ENCODE measurements around the gene ZNF440. TPM values are rescaled to one million over a fixed set of nuclear protein-coding genes. Genes with fewer than 3 reads are reported as not detected.

ZNF440 gene
- total RNA-seq, 1 experiment from 2014 or later, result 11.4 TPM

GRCh38 chr19:11781295-11782057, 32.6 kb upstream of the ZNF440 start (continued):
- TF ChIP-seq TCF7L2 (IDR thresholded peaks at IDR 0.05; ENCODE audit: borderline replicate concordance, extremely low read depth, insufficient read depth, insufficient read length) (no peak), ZNF274 (IDR thresholded peaks at IDR 0.05; ENCODE audit: low read depth, low read length) (no peak; the same call in 1 of the 2 replicates)

GRCh38 chr19:11783767-11784166, 30.3 kb upstream of the ZNF440 start:
- Histone ChIP-seq H3K9me2 (ENCODE audit: insufficient read depth) (no peaks in the 10 kb centered on the region), H3K4me2 (ENCODE audit: low read length) (no peak overlapping the region), H3K4me1 (ENCODE audit: control insufficient read depth in 1 of 2, insufficient read depth in 2 of 2, low read length in 2 of 2) (no peaks in the 10 kb centered on the region), H3K4me3 (replicated peaks in 1 of 2; ENCODE audit: low read depth in 1 of 2, low read length in 2 of 2) (no peak overlapping the region), H4K20me1 (ENCODE audit: insufficient read depth) (no peaks in the 10 kb centered on the region), H3K9me3 (ENCODE audit: control insufficient read depth in 1 of 2, insufficient read depth in 1 of 2, low read depth in 1 of 2, low read length in 2 of 2) (peaks cover 25 to 27% of the 10 kb centered on the region in 2 experiments; a peak in 3 of 4 replicates), H3K27me3 (ENCODE audit: insufficient read depth, low read length) (no peaks in the 10 kb centered on the region), H2AFZ (ENCODE audit: low read depth, low read length, poor library complexity, severe bottlenecking) (no peak overlapping the region), H3K36me3 (ENCODE audit: control insufficient read depth in 1 of 2, insufficient read depth in 2 of 2, low read length in 2 of 2) (peaks cover 0 to 5% of the 10 kb centered on the region in 2 experiments; a peak in 1 of 4 replicates), H3K9ac (ENCODE audit: low read length) (no peak overlapping the region), H3K27ac (ENCODE audit: low read depth, low read length) (no peak overlapping the region), H3K79me2 (ENCODE audit: insufficient read depth, low read length) (no peaks in the 10 kb centered on the region)
- POLR2A ChIA-PET, result no interaction called here
- DNase-seq (ENCODE audit: low read depth, low spot score) (no peak), ATAC-seq (no peak)
- intact Hi-C loops (cut with micrococcal nuclease), result no loop called here
- RAD21 ChIA-PET (ENCODE audit: low non-redundant PET in 1 of 2, low total read pairs in 2 of 2, uncharacterized antibody in 2 of 2, unreplicated experiment in 2 of 2), result no interaction called here
- no TSS peak for BruUV-seq (replicated peaks)
- TF ChIP-seq CBX3 (IDR thresholded peaks at IDR 0.05; ENCODE audit: low read depth) (no peak), ATF3 (IDR thresholded peaks at IDR 0.05) (no peak), EGR1 (IDR thresholded peaks at IDR 0.05; ENCODE audit: low read depth) (no peak), TCF7L2 (IDR thresholded peaks at IDR 0.05; ENCODE audit: borderline replicate concordance, extremely low read depth, insufficient read depth, insufficient read length) (no peak), ELF1 (IDR thresholded peaks at IDR 0.05; ENCODE audit: borderline replicate concordance, low read depth) (no peak), JUND (IDR thresholded peaks at IDR 0.05) (no peak), SIN3A (IDR thresholded peaks at IDR 0.05; ENCODE audit: low read depth) (no peak), EZH2 (IDR thresholded peaks at IDR 0.05) (no peak), CEBPB (IDR thresholded peaks at IDR 0.05; ENCODE audit: low read depth) (no peak), FOSL1 (IDR thresholded peaks at IDR 0.05; ENCODE audit: low read depth) (no peak), SRF (IDR thresholded peaks at IDR 0.05; ENCODE audit: low read depth) (no peak), ZNF274 (IDR thresholded peaks at IDR 0.05; ENCODE audit: low read depth, low read length) (no peak), POLR2AphosphoS5 (IDR thresholded peaks at IDR 0.05; ENCODE audit: low read depth, low read length) (no peak), SP1 (IDR thresholded peaks at IDR 0.05; ENCODE audit: low read depth) (no peak), YY1 (IDR thresholded peaks at IDR 0.05; ENCODE audit: extremely low read depth, insufficient replicate concordance, low read depth, low read length) (no peak), RAD21 (IDR thresholded peaks at IDR 0.05; ENCODE audit: low read depth) (no peak)
- TF ChIP-seq, protein P1, sequence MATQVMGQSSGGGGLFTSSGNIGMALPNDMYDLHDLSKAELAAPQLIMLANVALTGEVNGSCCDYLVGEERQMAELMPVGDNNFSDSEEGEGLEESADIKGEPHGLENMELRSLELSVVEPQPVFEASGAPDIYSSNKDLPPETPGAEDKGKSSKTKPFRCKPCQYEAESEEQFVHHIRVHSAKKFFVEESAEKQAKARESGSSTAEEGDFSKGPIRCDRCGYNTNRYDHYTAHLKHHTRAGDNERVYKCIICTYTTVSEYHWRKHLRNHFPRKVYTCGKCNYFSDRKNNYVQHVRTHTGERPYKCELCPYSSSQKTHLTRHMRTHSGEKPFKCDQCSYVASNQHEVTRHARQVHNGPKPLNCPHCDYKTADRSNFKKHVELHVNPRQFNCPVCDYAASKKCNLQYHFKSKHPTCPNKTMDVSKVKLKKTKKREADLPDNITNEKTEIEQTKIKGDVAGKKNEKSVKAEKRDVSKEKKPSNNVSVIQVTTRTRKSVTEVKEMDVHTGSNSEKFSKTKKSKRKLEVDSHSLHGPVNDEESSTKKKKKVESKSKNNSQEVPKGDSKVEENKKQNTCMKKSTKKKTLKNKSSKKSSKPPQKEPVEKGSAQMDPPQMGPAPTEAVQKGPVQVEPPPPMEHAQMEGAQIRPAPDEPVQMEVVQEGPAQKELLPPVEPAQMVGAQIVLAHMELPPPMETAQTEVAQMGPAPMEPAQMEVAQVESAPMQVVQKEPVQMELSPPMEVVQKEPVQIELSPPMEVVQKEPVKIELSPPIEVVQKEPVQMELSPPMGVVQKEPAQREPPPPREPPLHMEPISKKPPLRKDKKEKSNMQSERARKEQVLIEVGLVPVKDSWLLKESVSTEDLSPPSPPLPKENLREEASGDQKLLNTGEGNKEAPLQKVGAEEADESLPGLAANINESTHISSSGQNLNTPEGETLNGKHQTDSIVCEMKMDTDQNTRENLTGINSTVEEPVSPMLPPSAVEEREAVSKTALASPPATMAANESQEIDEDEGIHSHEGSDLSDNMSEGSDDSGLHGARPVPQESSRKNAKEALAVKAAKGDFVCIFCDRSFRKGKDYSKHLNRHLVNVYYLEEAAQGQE (IDR thresholded peaks at IDR 0.05; ENCODE audit: low read depth), result no peak
- TF ChIP-seq, protein P2, sequence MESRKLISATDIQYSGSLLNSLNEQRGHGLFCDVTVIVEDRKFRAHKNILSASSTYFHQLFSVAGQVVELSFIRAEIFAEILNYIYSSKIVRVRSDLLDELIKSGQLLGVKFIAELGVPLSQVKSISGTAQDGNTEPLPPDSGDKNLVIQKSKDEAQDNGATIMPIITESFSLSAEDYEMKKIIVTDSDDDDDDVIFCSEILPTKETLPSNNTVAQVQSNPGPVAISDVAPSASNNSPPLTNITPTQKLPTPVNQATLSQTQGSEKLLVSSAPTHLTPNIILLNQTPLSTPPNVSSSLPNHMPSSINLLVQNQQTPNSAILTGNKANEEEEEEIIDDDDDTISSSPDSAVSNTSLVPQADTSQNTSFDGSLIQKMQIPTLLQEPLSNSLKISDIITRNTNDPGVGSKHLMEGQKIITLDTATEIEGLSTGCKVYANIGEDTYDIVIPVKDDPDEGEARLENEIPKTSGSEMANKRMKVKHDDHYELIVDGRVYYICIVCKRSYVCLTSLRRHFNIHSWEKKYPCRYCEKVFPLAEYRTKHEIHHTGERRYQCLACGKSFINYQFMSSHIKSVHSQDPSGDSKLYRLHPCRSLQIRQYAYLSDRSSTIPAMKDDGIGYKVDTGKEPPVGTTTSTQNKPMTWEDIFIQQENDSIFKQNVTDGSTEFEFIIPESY (IDR thresholded peaks at IDR 0.05; ENCODE audit: extremely low read depth, insufficient replicate concordance, low read length), result no peak
- TF ChIP-seq, protein P3, sequence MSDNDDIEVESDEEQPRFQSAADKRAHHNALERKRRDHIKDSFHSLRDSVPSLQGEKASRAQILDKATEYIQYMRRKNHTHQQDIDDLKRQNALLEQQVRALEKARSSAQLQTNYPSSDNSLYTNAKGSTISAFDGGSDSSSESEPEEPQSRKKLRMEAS (IDR thresholded peaks at IDR 0.05), result no peak
- CTCF ChIA-PET, result no interaction called here
